Panc1 (cell line): ENCODE results near the gene GADL1. TPM values are rescaled to one million over a fixed set of nuclear protein-coding genes. Genes with fewer than 3 reads are reported as not detected.
A peak's percentile ranks its signal among the peaks of the same experiment; 100 is the strongest.

ENCODE experiments used
- ATAC-seq: fragments of 200-7000 bp; cut with Tn5 transposase; 2 replicates; pipeline ENCODE4 v1.9.1; 2020; ENCODE audit warnings: mild to moderate bottlenecking, moderate library complexity
- BruUV-seq: library from RNA; stranded (reverse); fragments of 400-500 nt; replicated peaks from 2 replicates; lab custom pipeline; 2021; lab: Mats Ljungman, UMichigan
- CTCF ChIA-PET: fragments of 300-600 bp; sonication (Branson Sonifier 250); formaldehyde crosslinking; loops from one replicate; lab custom pipeline; 2022; ENCODE audit warnings: antibody characterized with exemption; lab: Charles Lee
- POLR2A ChIA-PET: fragments of 300-600 bp; sonication (Branson Sonifier 250); formaldehyde crosslinking; loops from one replicate; lab custom pipeline; 2022; ENCODE audit warnings: antibody characterized with exemption; lab: Charles Lee
- DNase-seq: peaks from one replicate; pipeline ENCODE4 v3.0.0-alpha.2; 2010; ENCODE audit warnings: low read depth, low spot score
- H3K27ac ChIP-seq: 2 replicates; pipeline ENCODE4 v1.5.1; 2011; ENCODE audit warnings: mild to moderate bottlenecking, low read length, inconsistent platforms
- H3K27me3 ChIP-seq: fragments of 200-500 bp; sonication (Bioruptor generic); 2 replicates; pipeline ENCODE4 v1.6.0; 2014; ENCODE audit warnings: low read length, inconsistent platforms; ENCODE audit not compliant: control insufficient read depth, insufficient read depth
- H3K36me3 ChIP-seq: fragments of 200-500 bp; sonication (Bioruptor generic); 2 replicates; pipeline ENCODE4 v1.5.1; 2014; ENCODE audit warnings: inconsistent platforms, mild to moderate bottlenecking, low read length, moderate library complexity; ENCODE audit not compliant: control insufficient read depth, insufficient read depth
- H3K4me1 ChIP-seq: 2 replicates; pipeline ENCODE4 v1.5.1; 2011; ENCODE audit warnings: inconsistent platforms, mild to moderate bottlenecking, low read length, moderate library complexity; ENCODE audit not compliant: control insufficient read depth, insufficient read depth
- H3K4me3 ChIP-seq, 2 experiments: 2 replicates each; pipeline ENCODE4 v1.5.1; 2011 to 2012; ENCODE audit warnings: low read depth in 2 of 2, low read length in 2 of 2, mild to moderate bottlenecking in 2 of 2, inconsistent platforms in 1 of 2, moderate library complexity in 1 of 2
- H3K9me3 ChIP-seq: fragments of 200-500 bp; sonication (Bioruptor generic); 2 replicates; pipeline ENCODE4 v1.5.1; 2014; ENCODE audit warnings: low read depth, mild to moderate bottlenecking, inconsistent platforms, low read length, moderate library complexity; ENCODE audit not compliant: control insufficient read depth, insufficient read depth
- POLR2AphosphoS5 ChIP-seq: IDR thresholded peaks from 2 replicates; pipeline ENCODE4 v1.6.1; 2012; ENCODE audit warnings: mild to moderate bottlenecking, low read depth, low read length, moderate library complexity
- SIN3A ChIP-seq: IDR thresholded peaks from 2 replicates; pipeline ENCODE4 v1.6.1; 2012; ENCODE audit warnings: low read depth, mild to moderate bottlenecking, low read length, moderate library complexity, borderline replicate concordance; ENCODE audit not compliant: insufficient read depth
- TCF7L2 ChIP-seq: IDR thresholded peaks from 2 replicates; pipeline ENCODE4 v1.6.1; 2011; ENCODE audit warnings: mild to moderate bottlenecking, low read depth, low read length, inconsistent platforms
- in situ Hi-C: cut with HindIII; loops from 2 replicates; pipeline ENCODE4 v1.10.0; 2016; ENCODE audit warnings: low sequenced_read_pairs, low pct_unique_long_range_greater_than_20kb
- intact Hi-C: fragments of 100-400 bp; cut with micrococcal nuclease; formaldehyde crosslinking; loops from one replicate; pipeline ENCODE4 v1.10.0; 2022; ENCODE audit not compliant: unreplicated experiment
- total RNA-seq: library from RNA; stranded (reverse); gene quantifications from one replicate; pipeline ENCODE4 v1.2.1, GENCODE V29; 2021; ENCODE audit not compliant: unreplicated experiment
- TF ChIP-seq, protein P1 (sequence below), 2 experiments: IDR thresholded peaks; 2 replicates each; pipeline ENCODE4 v1.6.1; 2011 to 2012; ENCODE audit warnings: low read depth in 2 of 2, control low read depth in 1 of 2, low read length in 1 of 2, mild to moderate bottlenecking in 1 of 2, moderate library complexity in 1 of 2; ENCODE audit not compliant: insufficient read depth in 1 of 2
- TF ChIP-seq, protein P2 (sequence below): fragments of 450-650 bp; IDR thresholded peaks from 2 replicates; pipeline ENCODE4 v1.5.1; 2017; ENCODE audit warnings: mild to moderate bottlenecking

Gene GADL1
- total RNA-seq, 1 experiment from 2014 or later: not detected

DNA sequence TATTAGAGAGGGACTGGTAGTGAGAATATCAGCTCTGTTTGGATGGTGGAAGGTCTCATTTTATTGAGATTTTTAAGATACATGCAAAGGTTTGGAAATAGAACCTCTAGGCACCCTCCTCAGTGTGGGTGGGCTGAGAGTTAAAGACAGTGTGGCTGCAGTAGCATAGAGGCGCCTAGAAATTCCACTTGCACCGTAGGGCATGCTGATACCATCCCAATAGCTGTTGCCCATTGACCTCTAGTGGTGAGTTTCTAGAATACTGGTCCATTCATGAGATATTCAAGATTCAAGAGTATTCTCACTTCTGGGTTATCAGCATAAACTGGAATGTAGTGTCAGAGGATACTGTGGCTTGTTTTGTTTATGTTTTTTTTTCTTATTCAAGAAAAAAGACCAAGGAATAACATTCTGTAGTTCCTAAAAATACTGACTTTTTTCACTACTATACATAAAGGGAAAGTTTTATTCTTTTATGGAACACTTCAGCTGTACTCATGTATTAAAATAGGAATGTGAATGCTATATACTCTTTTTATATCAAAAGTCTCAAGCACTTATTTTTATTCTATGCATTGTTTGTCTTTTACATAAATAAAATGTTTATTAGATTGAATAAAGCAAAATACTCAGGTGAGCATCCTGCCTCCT, 200.9 kb downstream of the GADL1 start:
- intact Hi-C loops (loop anchor here (2.0 to 10.0 kb wide), 4 partner anchors 81 to 651 kb away; no protein-coding TSS in a partner anchor), in situ Hi-C loops (no loop called here)
- ATAC-seq (peak; percentile 86), DNase-seq (peak; percentile 57)
- Histone ChIP-seq H3K27me3 (no peaks in the 10 kb centered on the region), H3K36me3 (peaks cover 8% of the 10 kb centered on the region; the same call in 1 of the 2 replicates), H3K27ac (peak overlapping the region; percentile 63; the same call in 1 of the 2 replicates), H3K4me3 (no peak overlapping the region), H3K4me1 (peaks cover 30% of the 10 kb centered on the region), H3K9me3 (no peaks in the 10 kb centered on the region)
- POLR2A ChIA-PET: no interaction called here
- CTCF ChIA-PET: interaction anchor here (0.6 to 1.3 kb wide), 4 partner anchors 340 to 496 kb away, joined by 3 to 10 read pairs (median 3); no protein-coding TSS in a partner anchor
- BruUV-seq: no TSS peak
- TF ChIP-seq TCF7L2: no peak
- no peak for TF ChIP-seq SIN3A
- TF ChIP-seq POLR2AphosphoS5: no peak
- TF ChIP-seq, protein P1, sequence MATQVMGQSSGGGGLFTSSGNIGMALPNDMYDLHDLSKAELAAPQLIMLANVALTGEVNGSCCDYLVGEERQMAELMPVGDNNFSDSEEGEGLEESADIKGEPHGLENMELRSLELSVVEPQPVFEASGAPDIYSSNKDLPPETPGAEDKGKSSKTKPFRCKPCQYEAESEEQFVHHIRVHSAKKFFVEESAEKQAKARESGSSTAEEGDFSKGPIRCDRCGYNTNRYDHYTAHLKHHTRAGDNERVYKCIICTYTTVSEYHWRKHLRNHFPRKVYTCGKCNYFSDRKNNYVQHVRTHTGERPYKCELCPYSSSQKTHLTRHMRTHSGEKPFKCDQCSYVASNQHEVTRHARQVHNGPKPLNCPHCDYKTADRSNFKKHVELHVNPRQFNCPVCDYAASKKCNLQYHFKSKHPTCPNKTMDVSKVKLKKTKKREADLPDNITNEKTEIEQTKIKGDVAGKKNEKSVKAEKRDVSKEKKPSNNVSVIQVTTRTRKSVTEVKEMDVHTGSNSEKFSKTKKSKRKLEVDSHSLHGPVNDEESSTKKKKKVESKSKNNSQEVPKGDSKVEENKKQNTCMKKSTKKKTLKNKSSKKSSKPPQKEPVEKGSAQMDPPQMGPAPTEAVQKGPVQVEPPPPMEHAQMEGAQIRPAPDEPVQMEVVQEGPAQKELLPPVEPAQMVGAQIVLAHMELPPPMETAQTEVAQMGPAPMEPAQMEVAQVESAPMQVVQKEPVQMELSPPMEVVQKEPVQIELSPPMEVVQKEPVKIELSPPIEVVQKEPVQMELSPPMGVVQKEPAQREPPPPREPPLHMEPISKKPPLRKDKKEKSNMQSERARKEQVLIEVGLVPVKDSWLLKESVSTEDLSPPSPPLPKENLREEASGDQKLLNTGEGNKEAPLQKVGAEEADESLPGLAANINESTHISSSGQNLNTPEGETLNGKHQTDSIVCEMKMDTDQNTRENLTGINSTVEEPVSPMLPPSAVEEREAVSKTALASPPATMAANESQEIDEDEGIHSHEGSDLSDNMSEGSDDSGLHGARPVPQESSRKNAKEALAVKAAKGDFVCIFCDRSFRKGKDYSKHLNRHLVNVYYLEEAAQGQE (IDR thresholded peaks at IDR 0.05; ENCODE audit: insufficient read depth in 1 of 2, low read depth in 2 of 2, low read length in 1 of 2): no peak
- TF ChIP-seq, protein P2, sequence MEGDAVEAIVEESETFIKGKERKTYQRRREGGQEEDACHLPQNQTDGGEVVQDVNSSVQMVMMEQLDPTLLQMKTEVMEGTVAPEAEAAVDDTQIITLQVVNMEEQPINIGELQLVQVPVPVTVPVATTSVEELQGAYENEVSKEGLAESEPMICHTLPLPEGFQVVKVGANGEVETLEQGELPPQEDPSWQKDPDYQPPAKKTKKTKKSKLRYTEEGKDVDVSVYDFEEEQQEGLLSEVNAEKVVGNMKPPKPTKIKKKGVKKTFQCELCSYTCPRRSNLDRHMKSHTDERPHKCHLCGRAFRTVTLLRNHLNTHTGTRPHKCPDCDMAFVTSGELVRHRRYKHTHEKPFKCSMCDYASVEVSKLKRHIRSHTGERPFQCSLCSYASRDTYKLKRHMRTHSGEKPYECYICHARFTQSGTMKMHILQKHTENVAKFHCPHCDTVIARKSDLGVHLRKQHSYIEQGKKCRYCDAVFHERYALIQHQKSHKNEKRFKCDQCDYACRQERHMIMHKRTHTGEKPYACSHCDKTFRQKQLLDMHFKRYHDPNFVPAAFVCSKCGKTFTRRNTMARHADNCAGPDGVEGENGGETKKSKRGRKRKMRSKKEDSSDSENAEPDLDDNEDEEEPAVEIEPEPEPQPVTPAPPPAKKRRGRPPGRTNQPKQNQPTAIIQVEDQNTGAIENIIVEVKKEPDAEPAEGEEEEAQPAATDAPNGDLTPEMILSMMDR: peak; percentile 80

DNA sequence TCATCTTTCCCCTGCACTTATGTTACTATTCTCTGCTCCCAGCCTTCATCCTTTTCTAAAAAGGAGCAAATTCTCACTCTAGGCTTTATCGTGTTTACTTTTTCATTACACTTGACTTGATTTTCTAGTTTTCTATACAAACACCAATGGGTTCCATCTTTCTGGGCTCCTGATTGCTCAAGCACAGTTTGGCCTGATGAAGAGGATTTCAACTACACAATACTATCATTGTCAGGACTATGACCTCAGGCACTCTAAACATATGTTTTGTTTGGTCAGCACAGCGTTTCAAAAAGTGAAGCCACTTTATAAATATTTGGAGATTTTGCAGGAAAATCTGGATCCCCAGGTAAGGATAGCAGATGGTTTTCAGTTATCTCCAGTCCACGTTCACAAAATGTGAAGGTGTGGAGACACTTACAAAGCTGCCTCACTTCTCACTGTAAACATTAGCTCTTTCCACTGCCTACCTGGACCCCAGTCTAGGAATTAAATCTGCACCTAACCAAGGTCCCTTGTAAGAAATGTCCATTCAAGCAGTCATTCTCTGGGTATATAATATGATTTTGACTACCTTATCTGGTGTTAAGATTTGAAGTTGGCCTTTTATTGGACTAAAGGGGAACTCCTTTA, 201.8 kb downstream of the GADL1 start:
- Histone ChIP-seq H3K4me3 (no peak overlapping the region), H3K27me3 (no peaks in the 10 kb centered on the region), H3K4me1 (peaks cover 39% of the 10 kb centered on the region), H3K9me3 (no peaks in the 10 kb centered on the region), H3K36me3 (peaks cover 8% of the 10 kb centered on the region; the same call in 1 of the 2 replicates), H3K27ac (peak overlapping the region; percentile 63)
- POLR2A ChIA-PET: no interaction called here
- CTCF ChIA-PET: interaction anchor here (0.8 kb wide), 1 partner anchor 495 kb away, joined by 3 read pairs; no protein-coding TSS in a partner anchor
- in situ Hi-C loops: no loop called here
- TF ChIP-seq TCF7L2 (no peak), POLR2AphosphoS5 (no peak), SIN3A (no peak)
- TF ChIP-seq, protein P2: no peak
- TF ChIP-seq, protein P1 (IDR thresholded peaks at IDR 0.05; ENCODE audit: insufficient read depth in 1 of 2, low read depth in 2 of 2, low read length in 1 of 2): no peak
- no TSS peak for BruUV-seq
- intact Hi-C loops: loop anchor here (2.0 to 10.0 kb wide), 4 partner anchors 80 to 650 kb away; no protein-coding TSS in a partner anchor
- no peak for DNase-seq
- ATAC-seq: no peak
